Measurements from ENCODE around the gene ZNF526.

The ZNF526 gene

GRCh38 chr19:42275517-42275916 is 55.4 kb downstream of the ZNF526 start:
- no peak overlapping the region for H3K4me3 ChIP-seq (ENCODE audit: low read depth, low read length)
- peaks cover 22% of the 10 kb centered on the region for H3K36me3 ChIP-seq (ENCODE audit: control insufficient read depth, insufficient read depth, low read length)
- no peak overlapping the region for H3K27ac ChIP-seq (ENCODE audit: low read depth, low read length)
- H3K9ac ChIP-seq (ENCODE audit: low read length), result no peak overlapping the region
- no peaks in the 10 kb centered on the region for H3K27me3 ChIP-seq (ENCODE audit: control insufficient read depth, insufficient read depth, low read length)
- no peaks in the 10 kb centered on the region for H3K9me3 ChIP-seq (ENCODE audit: control insufficient read depth, insufficient read depth, low read depth, low read length)
- H3K4me1 ChIP-seq (ENCODE audit: control insufficient read depth, insufficient read depth, low read length), result peaks cover 20% of the 10 kb centered on the region

DNA sequence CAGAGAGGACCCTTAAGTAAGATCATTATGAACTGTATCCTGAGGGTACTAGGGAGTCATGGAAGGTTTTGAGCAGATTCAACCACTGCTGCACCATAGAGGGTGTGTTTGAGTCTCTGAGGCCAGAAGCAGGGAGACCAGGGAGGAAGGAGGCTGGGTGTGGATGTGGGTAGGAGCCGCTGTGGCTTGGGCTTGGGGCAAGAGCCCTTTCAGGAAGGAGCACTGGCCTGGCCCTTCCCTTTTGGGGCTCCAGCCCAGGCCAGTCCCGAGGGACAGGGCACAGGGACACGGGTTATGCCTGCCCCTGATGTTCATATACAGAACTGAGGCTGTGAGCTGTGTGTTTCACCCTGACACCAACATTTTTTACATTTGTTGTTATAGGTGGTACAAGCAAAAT is 56.2 kb downstream of the ZNF526 start:
- Histone ChIP-seq H3K36me3 (ENCODE audit: control insufficient read depth, insufficient read depth, low read length) (peaks cover 22% of the 10 kb centered on the region), H3K9me3 (ENCODE audit: control insufficient read depth, insufficient read depth, low read depth, low read length) (no peaks in the 10 kb centered on the region), H3K27ac (ENCODE audit: low read depth, low read length) (no peak overlapping the region), H3K9ac (ENCODE audit: low read length) (no peak overlapping the region), H3K27me3 (ENCODE audit: control insufficient read depth, insufficient read depth, low read length) (no peaks in the 10 kb centered on the region), H3K4me3 (ENCODE audit: low read depth, low read length) (no peak overlapping the region), H3K4me1 (ENCODE audit: control insufficient read depth, insufficient read depth, low read length) (peaks cover 15% of the 10 kb centered on the region)

- Histone ChIP-seq H3K4me1 (ENCODE audit: control insufficient read depth, insufficient read depth, low read length) (peaks cover 20% of the 10 kb centered on the region), H3K9ac (ENCODE audit: low read length) (no peak overlapping the region), H3K9me3 (ENCODE audit: control insufficient read depth, insufficient read depth, low read depth, low read length) (no peaks in the 10 kb centered on the region), H3K4me3 (ENCODE audit: low read depth, low read length) (no peak overlapping the region), H3K27ac (ENCODE audit: low read depth, low read length) (no peak overlapping the region), H3K36me3 (ENCODE audit: control insufficient read depth, insufficient read depth, low read length) (peaks cover 22% of the 10 kb centered on the region), H3K27me3 (ENCODE audit: control insufficient read depth, insufficient read depth, low read length) (no peaks in the 10 kb centered on the region)
These were observed 56.7 kb downstream of the ZNF526 start for GRCh38 chr19:42276821-42277220.
